Calu3 (cell line): ENCODE results near the gene MALRD1. TPM values are rescaled to one million over a fixed set of nuclear protein-coding genes. Genes with fewer than 3 reads are reported as not detected.

Source experiments
- BruUV-seq: library from RNA; stranded (reverse); fragments of 400-500 nt; replicated peaks from 2 replicates; lab custom pipeline; 2021; lab: Mats Ljungman, UMichigan
- CTCF ChIA-PET: fragments of 300-600 bp; sonication (Branson Sonifier 250); formaldehyde crosslinking; loops from one replicate; lab custom pipeline; 2022; ENCODE audit warnings: antibody characterized with exemption; lab: Charles Lee
- DNase-seq: peaks from one replicate; pipeline ENCODE4 v3.0.0; 2022
- H3K27ac Mint-ChIP-seq: one replicate; pipeline ENCODE4 v1.8.0; 2022; ENCODE audit warnings: mixed read lengths; ENCODE audit not compliant: unreplicated experiment
- H3K27me3 Mint-ChIP-seq: one replicate; pipeline ENCODE4 v1.8.0; 2022; ENCODE audit warnings: mixed read lengths; ENCODE audit not compliant: unreplicated experiment
- H3K36me3 Mint-ChIP-seq: one replicate; pipeline ENCODE4 v1.8.0; 2022; ENCODE audit warnings: mild to moderate bottlenecking, moderate library complexity, mixed read lengths; ENCODE audit not compliant: insufficient read depth, unreplicated experiment
- H3K4me1 Mint-ChIP-seq: one replicate; pipeline ENCODE4 v1.8.0; 2022; ENCODE audit warnings: mild to moderate bottlenecking, low read depth, mixed read lengths; ENCODE audit not compliant: unreplicated experiment
- H3K4me3 Mint-ChIP-seq: one replicate; pipeline ENCODE4 v1.8.0; 2022; ENCODE audit warnings: mild to moderate bottlenecking, low read depth, moderate library complexity, mixed read lengths; ENCODE audit not compliant: unreplicated experiment
- H3K9me3 Mint-ChIP-seq: one replicate; pipeline ENCODE4 v1.8.0; 2022; ENCODE audit warnings: low read depth, mixed read lengths; ENCODE audit not compliant: unreplicated experiment
- intact Hi-C: fragments of 100-400 bp; cut with micrococcal nuclease; formaldehyde crosslinking; loops from one replicate; pipeline ENCODE4 v1.10.0; 2022; ENCODE audit not compliant: unreplicated experiment
- total RNA-seq: library from RNA; stranded (reverse); gene quantifications from 2 replicates; pipeline ENCODE4 v1.2.3, GENCODE V29; 2022
- TF ChIP-seq, protein P1 (sequence below): fragments of 200-600 bp; IDR thresholded peaks from one replicate; pipeline ENCODE4 v1.8.0; 2022; ENCODE audit warnings: antibody characterized with exemption; ENCODE audit not compliant: unreplicated experiment

Gene MALRD1
- total RNA-seq, 1 experiment from 2014 or later = not detected

DNA sequence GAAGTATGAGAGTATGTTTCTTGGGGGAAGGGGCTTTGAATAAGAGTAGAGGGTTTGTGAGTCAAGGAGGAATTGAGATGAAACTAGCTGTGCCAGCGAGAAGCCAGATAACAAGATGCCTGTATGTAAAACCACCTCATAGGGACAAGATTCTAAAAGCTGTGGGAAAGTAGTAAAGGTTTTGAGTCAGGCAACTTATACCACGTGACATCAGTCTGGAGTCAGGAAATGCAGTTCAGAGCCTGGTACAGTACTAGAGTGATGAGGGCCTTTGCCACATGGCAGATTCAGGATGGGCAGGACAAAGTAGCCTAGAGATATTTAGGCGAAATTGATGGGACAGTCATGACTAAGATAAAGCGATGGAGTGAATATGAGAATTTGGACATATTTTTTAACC is 627.5 kb downstream of the MALRD1 start:
- no TSS peak for BruUV-seq
- H3K27me3 Mint-ChIP-seq = no peaks in the 10 kb centered on the region
- peaks cover 6% of the 10 kb centered on the region for H3K9me3 Mint-ChIP-seq
- no peak overlapping the region for H3K27ac Mint-ChIP-seq
- intact Hi-C loops = no loop called here
- H3K4me3 Mint-ChIP-seq = no peak overlapping the region
- H3K4me1 Mint-ChIP-seq = no peaks in the 10 kb centered on the region
- TF ChIP-seq, protein P1, sequence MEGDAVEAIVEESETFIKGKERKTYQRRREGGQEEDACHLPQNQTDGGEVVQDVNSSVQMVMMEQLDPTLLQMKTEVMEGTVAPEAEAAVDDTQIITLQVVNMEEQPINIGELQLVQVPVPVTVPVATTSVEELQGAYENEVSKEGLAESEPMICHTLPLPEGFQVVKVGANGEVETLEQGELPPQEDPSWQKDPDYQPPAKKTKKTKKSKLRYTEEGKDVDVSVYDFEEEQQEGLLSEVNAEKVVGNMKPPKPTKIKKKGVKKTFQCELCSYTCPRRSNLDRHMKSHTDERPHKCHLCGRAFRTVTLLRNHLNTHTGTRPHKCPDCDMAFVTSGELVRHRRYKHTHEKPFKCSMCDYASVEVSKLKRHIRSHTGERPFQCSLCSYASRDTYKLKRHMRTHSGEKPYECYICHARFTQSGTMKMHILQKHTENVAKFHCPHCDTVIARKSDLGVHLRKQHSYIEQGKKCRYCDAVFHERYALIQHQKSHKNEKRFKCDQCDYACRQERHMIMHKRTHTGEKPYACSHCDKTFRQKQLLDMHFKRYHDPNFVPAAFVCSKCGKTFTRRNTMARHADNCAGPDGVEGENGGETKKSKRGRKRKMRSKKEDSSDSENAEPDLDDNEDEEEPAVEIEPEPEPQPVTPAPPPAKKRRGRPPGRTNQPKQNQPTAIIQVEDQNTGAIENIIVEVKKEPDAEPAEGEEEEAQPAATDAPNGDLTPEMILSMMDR = no peak
- CTCF ChIA-PET = no interaction called here
- DNase-seq = no peak
- no peaks in the 10 kb centered on the region for H3K36me3 Mint-ChIP-seq

- TF ChIP-seq, protein P1 = no peak
- no TSS peak for BruUV-seq
- Mint-ChIP-seq H3K27ac (no peak overlapping the region), H3K4me3 (no peak overlapping the region), H3K4me1 (no peaks in the 10 kb centered on the region), H3K27me3 (no peaks in the 10 kb centered on the region), H3K9me3 (peaks cover 4% of the 10 kb centered on the region), H3K36me3 (no peaks in the 10 kb centered on the region)
- DNase-seq = no peak
- intact Hi-C loops = no loop called here
- CTCF ChIA-PET = no interaction called here
These were observed 634.8 kb downstream of the MALRD1 start for GRCh38 chr10:19683356-19683755.

DNA sequence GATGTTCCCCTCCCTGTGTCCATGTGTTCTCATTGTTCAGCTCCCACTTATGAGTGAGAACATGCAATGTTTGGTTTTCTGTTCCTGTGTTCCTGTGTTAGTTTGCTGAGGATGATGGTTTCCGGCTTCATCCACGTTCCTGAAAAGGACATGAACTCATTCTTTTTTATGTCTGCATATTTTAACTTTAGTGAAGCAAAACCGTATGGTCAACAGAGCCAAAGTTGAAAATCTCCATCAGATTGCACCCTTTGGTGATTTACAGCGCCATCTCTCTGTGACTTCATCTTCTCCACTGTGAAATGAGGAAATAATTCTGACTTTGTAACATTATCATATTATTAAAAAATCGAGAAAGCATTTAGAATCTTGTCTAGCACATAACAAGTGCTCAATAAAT is 635.4 kb downstream of the MALRD1 start:
- intact Hi-C loops = no loop called here

DNA sequence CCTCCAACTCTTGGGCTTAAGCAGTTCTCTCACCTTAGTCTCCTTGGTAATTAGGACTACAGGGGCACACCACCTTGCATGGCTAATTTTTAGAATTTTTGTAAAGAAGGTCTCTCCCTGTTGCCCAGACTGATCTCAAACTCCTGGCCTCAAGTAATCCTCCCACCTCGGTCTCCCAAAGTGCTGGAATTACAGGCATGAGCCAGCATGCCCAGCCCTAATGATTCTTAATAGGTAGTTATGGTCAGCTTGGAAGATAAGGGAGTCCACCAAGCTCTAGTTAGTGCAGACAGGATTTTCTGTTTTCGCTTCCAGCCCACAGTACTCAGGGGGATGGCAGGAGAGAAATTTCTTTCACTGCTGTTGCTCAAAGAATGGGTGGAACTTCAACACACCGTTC is 639.7 kb downstream of the MALRD1 start:
- H3K4me1 Mint-ChIP-seq = no peaks in the 10 kb centered on the region
- CTCF ChIA-PET = no interaction called here
- no peaks in the 10 kb centered on the region for H3K27me3 Mint-ChIP-seq
- intact Hi-C loops = no loop called here
- DNase-seq = no peak
- TF ChIP-seq, protein P1 = no peak
- H3K36me3 Mint-ChIP-seq = no peaks in the 10 kb centered on the region
- H3K9me3 Mint-ChIP-seq = no peaks in the 10 kb centered on the region
- BruUV-seq = no TSS peak
- H3K4me3 Mint-ChIP-seq = no peak overlapping the region
- H3K27ac Mint-ChIP-seq = no peak overlapping the region

More for the DNA sequence above, 635.4 kb downstream of the MALRD1 start:
- Mint-ChIP-seq H3K27ac (no peak overlapping the region), H3K9me3 (peaks cover 4% of the 10 kb centered on the region), H3K4me3 (no peak overlapping the region), H3K36me3 (no peaks in the 10 kb centered on the region), H3K27me3 (no peaks in the 10 kb centered on the region), H3K4me1 (no peaks in the 10 kb centered on the region)
- BruUV-seq = no TSS peak
- CTCF ChIA-PET = no interaction called here
- no peak for DNase-seq
- TF ChIP-seq, protein P1 = no peak
